Activated CD4-positive, alpha-beta T cell treated with anti-CD3 and anti-CD28 coated beads, Interleukin-2, Interleukin-4, amounts not matched to agents 100 ng/mL and 50 ng/mL, durations not matched to agents 16 hours and 8 hours (primary cell): Measurements from ENCODE around the gene DCP1B.

Source experiments
- DNase-seq: peaks from one replicate; pipeline ENCODE4 v3.0.0-alpha.2; 2020; ENCODE audit warnings: low spot score

Gene DCP1B

GRCh38 chr12:2017546-2018337, 13.5 kb upstream of the DCP1B start:
- DNase-seq = peak; percentile 22

GRCh38 chr12:2016862-2017545, 12.7 kb upstream of the DCP1B start:
- peak; percentile 33 for DNase-seq

- DNase-seq = no peak
These were observed 10.0 kb upstream of the DCP1B start for GRCh38 chr12:2014231-2014630.

GRCh38 chr12:2013527-2014223, 9.4 kb upstream of the DCP1B start:
- DNase-seq = no peak

- DNase-seq = no peak
These were observed 8.8 kb upstream of the DCP1B start for GRCh38 chr12:2013086-2013485.

- DNase-seq = no peak
These were observed 7.7 kb upstream of the DCP1B start for GRCh38 chr12:2011643-2012607.

GRCh38 chr12:2009623-2010022, 5.4 kb upstream of the DCP1B start:
- no peak for DNase-seq

- DNase-seq = no peak
These were observed 4.4 kb upstream of the DCP1B start for GRCh38 chr12:2008677-2009076.

- DNase-seq = peak; percentile 21
These were observed 563 bp downstream of the DCP1B start for GRCh38 chr12:2003676-2004112.

- peak; percentile 60 for DNase-seq
These were observed 8.9 kb downstream of the DCP1B start for GRCh38 chr12:1995205-1995896.

- DNase-seq = no peak
These were observed 9.7 kb downstream of the DCP1B start for GRCh38 chr12:1994429-1995143.

- DNase-seq = peak; percentile 76
These were observed 10.3 kb downstream of the DCP1B start for GRCh38 chr12:1993871-1994371.

GRCh38 chr12:1993341-1993740, 10.9 kb downstream of the DCP1B start:
- peak; percentile 77 for DNase-seq

GRCh38 chr12:1992732-1993131, 11.5 kb downstream of the DCP1B start:
- no peak for DNase-seq

- DNase-seq = no peak
These were observed 15.1 kb downstream of the DCP1B start for GRCh38 chr12:1989111-1989510.

- no peak for DNase-seq
These were observed 19.5 kb downstream of the DCP1B start for GRCh38 chr12:1984759-1985158.

GRCh38 chr12:1980282-1980681, 24.0 kb downstream of the DCP1B start:
- no peak for DNase-seq

- no peak for DNase-seq
These were observed 26.0 kb downstream of the DCP1B start for GRCh38 chr12:1978078-1978862.

- no peak for DNase-seq
These were observed 26.7 kb downstream of the DCP1B start for GRCh38 chr12:1977588-1977987.
